NCI-H446 treated with DMSO at 0.1 percent for 48 hours (cell line): ENCODE measurements around the gene CCDC66.

Experiments
- DNase-seq: peaks from one replicate; lab custom pipeline; 2025; lab: John Stamatoyannopoulos, UW

Gene CCDC66

DNA sequence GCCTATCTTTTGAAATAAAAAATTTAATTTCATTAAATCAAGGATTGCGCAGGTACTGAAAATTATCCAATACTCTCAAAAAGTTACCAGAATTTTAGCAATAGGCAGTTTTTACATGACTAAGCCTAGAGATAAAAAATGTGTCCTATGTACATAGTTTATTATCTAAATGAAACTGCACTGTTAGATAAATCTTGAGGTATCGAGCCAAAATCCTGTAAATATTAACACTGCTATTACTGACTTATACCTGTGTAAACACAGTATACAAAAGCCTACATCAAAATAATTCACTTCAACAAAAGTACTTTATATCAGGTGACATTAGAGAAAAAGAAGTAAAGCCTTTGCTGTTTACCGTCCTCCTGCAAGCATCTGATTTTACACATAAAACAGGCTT is 65.4 kb downstream of the CCDC66 start:
- no peak for DNase-seq

DNA sequence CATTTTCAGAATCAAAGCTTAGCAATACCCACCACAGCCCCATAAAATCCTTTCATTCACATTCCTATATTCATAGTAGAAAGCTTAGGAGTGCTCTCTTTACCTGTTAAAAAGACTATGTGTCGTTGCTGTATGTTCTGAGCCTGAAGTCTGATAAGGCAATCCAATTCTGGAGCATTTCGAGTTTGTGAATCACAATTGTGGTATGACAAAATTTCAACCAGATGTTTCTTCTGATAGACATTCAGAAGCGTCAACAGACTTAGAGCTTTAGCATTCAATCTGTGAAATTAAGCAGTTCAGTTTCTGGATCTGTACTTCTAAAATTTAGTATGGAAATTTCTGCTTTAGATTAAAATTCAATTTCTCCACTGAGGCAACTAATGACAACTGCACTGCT is 67.8 kb downstream of the CCDC66 start:
- DNase-seq = no peak

DNA sequence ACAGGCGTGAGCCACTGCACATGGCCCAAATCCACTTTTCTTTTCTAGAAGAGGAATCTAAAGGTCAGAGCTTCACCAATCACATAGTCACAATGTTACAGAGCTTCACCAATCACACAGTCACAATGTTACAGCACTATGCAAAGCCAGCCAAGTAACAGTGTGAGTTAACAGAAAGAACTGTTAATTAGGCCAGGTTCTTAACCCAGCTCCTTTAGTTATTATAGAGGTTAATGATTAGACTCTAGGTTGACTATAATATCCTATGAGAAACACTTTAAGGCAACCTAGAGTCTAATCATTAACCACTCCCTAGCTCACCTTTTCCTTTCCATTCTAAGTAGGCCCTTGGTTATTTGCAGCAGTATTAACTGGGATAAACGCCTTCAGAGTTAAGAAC is 72.1 kb downstream of the CCDC66 start:
- DNase-seq = no peak

DNA sequence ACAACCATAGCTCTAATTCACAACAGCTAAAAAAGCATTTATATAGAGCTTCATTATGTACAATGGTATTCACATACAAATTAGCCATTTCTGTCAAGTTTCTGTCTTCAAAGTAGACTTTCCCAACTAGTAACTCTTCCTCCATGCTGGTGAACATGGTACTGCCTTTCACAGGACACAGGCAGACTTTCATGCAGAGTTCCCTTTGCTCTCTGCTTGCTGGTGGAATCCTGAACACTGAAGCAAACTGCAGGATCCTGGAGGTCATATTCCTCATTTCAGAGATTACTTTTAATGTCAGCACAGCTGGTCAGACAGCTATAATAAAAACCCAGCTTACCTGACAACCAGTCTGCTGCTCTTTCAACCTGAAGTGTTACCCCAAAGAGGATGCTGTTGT is 72.5 kb downstream of the CCDC66 start:
- no peak for DNase-seq

DNA sequence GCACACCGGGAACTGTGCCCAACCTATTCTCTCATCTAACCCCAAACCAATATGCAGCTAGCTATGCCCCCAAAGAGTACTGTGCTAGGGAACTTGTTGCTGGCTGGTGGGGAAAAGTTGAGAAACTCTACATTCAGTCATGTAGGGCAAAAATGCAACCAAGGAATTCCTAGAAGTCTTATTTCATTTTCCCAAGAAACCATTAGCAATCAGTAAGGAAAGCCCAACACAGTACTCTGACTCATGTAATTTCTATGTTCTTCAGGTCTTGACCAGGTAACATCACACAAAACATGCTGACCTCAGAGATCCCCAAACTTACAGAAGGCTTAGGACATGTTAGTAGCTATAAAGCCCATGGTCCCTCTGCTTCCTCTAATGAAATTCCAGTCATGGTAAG is 74.0 kb downstream of the CCDC66 start:
- no peak for DNase-seq

DNA sequence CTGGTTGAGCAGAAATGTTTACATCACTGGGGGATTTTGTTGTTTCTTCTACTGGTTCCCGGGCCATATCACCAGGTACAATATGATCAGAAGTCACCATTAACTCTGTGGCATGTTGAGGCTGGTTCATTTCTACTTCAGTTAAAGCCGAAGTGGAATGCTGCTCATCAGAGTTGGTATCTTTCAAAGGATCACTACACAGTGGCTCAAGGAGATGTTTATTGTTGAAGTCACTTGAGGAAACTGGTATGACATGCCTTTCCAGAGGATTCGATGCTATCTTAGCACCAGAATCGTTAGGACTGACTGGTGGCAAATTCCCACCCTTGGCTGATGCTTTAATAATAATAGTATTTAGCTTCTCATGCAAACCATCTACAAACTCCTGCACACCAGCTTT is 76.2 kb downstream of the CCDC66 start:
- no peak for DNase-seq

DNA sequence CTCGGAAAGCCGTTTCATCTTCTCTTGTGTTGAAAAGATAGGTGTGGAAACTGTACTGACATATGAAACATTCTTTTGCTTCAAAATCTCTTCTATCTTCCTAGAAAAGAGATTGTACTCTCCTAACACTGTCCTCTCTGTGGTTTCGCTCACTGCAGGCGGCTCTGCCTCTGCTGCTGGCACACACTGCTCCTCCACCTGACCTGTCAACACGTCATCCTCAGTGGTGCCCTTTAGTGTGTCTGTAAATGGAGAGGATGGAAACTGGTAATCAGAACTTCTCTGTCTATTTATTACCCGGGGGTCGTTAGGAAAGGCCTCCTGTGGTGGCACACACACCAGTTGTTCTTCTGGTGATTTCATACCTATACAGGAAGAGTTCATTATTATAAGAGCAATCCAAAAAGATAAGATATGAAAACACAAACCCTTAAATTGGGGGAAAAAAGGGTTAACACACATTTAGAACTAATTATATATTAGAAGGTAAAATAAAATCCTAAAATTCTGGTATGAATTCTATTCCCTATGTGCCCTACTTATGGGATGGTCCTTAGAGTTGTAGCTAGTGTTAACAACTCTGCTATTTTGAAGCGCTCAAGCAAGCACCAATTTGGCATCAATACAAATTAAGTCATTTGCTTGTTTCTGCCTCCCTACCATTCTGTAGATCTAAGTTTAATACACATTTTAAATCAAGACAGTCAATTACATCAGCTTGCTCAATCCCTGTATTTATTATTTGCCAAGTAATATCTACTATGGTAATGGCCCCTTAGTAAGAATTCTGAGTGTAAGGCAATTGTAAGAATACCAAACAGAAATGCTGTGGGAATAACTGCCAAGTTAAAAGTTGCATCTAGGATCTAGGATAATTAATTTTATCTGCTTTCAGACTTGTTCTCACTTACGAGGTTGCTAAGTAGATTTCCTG is 76.9 kb downstream of the CCDC66 start:
- DNase-seq = no peak

DNA sequence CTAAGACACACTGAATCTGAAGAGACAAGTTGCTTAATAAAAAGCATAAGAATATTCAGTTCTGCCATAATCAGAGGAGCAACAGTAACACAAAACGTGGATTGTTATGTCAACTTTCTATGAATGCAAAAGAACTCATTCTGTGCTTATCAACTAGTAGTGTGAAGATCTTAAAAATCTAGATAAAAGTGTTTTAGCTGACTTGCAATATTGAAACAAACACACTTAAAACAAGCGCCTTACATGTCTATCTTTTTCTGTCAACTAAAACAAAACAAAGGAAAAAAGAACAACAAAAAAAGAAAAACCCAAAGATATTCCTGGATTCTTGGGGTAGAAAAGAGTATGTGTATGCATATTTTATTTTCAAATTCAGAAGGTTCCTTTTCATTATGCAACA is 88.4 kb downstream of the CCDC66 start:
- no peak for DNase-seq

DNA sequence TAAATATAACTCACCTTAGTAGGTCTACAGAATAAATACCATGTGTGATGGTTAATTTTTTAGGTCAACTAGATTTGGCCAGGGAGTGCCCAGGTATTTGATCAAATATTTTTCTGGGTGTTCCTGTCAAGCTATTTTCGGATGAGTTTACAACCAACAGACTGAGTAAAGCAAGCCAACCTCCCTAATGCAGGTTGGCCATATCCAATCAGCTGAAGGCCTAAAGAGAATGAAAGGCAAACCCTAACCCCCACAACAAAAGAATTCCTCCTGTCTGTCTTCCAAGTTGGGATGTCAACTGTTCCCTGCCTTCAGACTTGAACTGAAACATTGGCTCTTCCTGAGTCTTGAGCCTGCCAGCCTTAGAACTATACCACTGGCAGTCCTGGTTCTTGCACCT is 97.5 kb downstream of the CCDC66 start:
- DNase-seq = no peak

DNA sequence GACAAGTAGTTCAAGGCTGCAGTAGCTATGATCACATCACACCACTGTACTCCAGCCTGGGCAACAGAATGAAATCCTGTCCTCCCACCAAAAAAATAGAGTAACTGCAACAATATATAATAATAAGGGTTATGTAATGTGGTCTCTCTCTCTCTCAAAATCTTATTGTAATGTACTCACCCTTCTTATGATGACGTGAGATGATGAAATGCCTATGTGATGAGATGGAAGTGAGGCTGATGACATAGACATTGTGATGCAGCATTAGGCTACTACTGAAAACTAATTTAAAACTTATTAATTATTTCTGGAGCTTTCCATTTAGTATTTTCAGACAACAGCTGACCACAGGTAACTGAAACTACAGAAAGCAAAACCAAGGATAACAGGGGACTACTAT is 98.7 kb downstream of the CCDC66 start:
- no peak for DNase-seq

DNA sequence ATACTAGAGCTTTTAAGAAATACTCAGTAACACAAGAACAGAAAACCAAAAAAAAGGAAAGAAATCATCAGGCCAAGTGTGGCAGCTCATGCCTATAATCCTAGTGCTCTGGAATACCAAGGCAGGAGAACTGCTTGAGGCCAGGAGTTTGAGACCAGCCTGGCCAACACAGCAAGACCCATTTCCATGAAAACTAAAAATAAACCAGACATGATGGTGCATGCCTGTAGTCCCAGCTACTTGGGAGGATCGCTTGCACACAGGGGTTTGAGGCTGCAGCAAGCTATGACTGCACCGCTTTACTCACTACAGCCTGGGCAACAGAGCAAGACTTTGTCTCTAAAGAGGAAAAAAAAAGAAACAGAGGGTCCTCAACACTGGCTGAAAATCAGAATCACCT is 107.8 kb downstream of the CCDC66 start:
- DNase-seq = no peak

DNA sequence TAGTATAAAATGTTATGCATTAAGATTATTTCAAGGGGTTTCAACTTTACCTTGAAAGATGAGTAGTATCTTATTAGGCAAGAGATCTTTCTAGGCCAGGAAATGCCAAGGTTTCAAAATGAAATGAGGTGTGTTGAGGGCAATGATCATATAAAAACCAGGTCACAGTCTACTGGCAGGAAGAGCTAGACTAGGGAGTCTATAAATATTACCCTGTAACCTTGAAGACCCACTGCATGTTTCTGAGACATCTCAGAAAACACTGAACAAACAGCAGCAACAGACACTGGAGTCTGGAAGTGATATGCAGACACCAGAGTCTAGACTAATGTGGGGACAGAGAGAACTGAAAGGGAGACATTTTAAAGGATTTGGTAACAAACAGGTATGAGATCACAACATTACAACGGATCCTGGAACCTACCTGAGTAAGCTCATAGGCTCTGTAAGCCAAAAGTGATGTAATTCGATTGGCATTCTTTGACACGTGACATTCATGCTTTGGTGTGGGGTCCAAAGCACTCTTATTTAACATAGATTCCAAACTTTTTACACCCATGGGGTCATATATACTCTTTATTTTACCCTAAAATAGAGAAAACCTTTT is 111.1 kb downstream of the CCDC66 start:
- no peak for DNase-seq
